ENCODE results near the gene SLC34A3. TPM values are rescaled to one million over a fixed set of nuclear protein-coding genes. Genes with fewer than 3 reads are reported as not detected.

SLC34A3 gene
- polyA plus RNA-seq, 2 of the 4 experiments (the other 2 are of a cell fraction), result 0.05 TPM; not detected in 1

GRCh38 chr9:137188086-137188489 lies 42.6 kb upstream of the SLC34A3 start:
- POLR2A ChIA-PET, result interaction anchor here (0.9 to 3.4 kb wide), 13 partner anchors 11 to 60 kb away, joined by 3 to 38 read pairs (median 8); partner anchors contain the start of genes CYSRT1, LRRC26, RNF208 and RNF224
- CTCF ChIA-PET, result interaction anchor here (0.9 to 11.5 kb wide), 12 partner anchors 11 to 158 kb away, joined by 3 to 156 read pairs (median 10); partner anchors contain the start of genes CYSRT1, LRRC26, RNF208 and RNF224
- Histone ChIP-seq H3K4me2 (peak overlapping the region; percentile 99), H3K4me1 (peaks cover 23% of the 10 kb centered on the region), H3K27ac (peak overlapping the region; percentile 97), H3K9me3 (no peaks in the 10 kb centered on the region), H3K4me3 (peak overlapping the region; percentile 92)
- no peak for FAIRE-seq
- peak; percentile 95; the same call in 1 of the 2 replicates for TF ChIP-seq KDM5A (IDR thresholded peaks at IDR 0.05)
- TF ChIP-seq PHF8 (IDR thresholded peaks at IDR 0.05; ENCODE audit: borderline replicate concordance, low read depth), result peak; percentile 52
- no peak for TF ChIP-seq MAX (IDR thresholded peaks at IDR 0.05)
- no peak for TF ChIP-seq ESRRA (IDR thresholded peaks at IDR 0.05; ENCODE audit: borderline replicate concordance, low read length)
- no peak for TF ChIP-seq POLR2AphosphoS2 (conservative IDR thresholded peaks at IDR 0.05; ENCODE audit: low read length)
- no peak for TF ChIP-seq RFX5 (IDR thresholded peaks at IDR 0.05)
- ATAC-seq, result peak; percentile 4 to 33; a peak in 3 of 6 replicates
- WGBS (ENCODE audit: missing lambda C conversion rate), result 2% methylated on average over 22 of the region's 31 CpGs
- no peak for DNase-seq (ENCODE audit: low read depth in 1 of 2, low spot score in 1 of 2)

GRCh38 chr9:137188490-137189296 lies 42.0 kb upstream of the SLC34A3 start, which contains the start of the genes ANAPC2 and SSNA1:
Gene ANAPC2 (minus strand): TSS chr9:137188560. CDS start chr9:137188532, 28 bp downstream.
Gene SSNA1 (plus strand): TSS chr9:137188676. CDS start chr9:137188727, 51 bp downstream.
- Histone ChIP-seq H3K9me3 (no peaks in the 10 kb centered on the region), H3K4me1 (peaks cover 23% of the 10 kb centered on the region), H3K4me2 (peak within 1 kb of the TSS; percentile 99), H3K4me3 (peak within 1 kb of the TSS; percentile 92), H3K27ac (peak within 1 kb of the TSS; percentile 97)
- ChIA-PET POLR2A (interaction anchor here (0.6 to 3.4 kb wide), 18 partner anchors 10 to 225 kb away, joined by 3 to 38 read pairs (median 5); partner anchors contain the start of genes CYSRT1, NDOR1, RNF208 and RNF224), CTCF (interaction anchor here (0.7 to 11.5 kb wide), 23 partner anchors 10 to 159 kb away, joined by 3 to 156 read pairs (median 5); partner anchors contain the start of genes CYSRT1, GRIN1, LRRC26 and RNF208)
- 2% methylated on average over 28 of the region's 98 CpGs for WGBS (ENCODE audit: missing lambda C conversion rate)
- peak; percentile 39 for FAIRE-seq
- DNase-seq (ENCODE audit: low read depth in 1 of 2, low spot score in 1 of 2), result peak; percentile 69 to 96
- ATAC-seq, result peak; percentile 66 to 82
- no peak for TF ChIP-seq FOSL2 (IDR thresholded peaks at IDR 0.05)
- peak; percentile 85 for TF ChIP-seq FOSL2 (CRISPR knock-in tag; IDR thresholded peaks at IDR 0.05)
- peak; percentile 82; the same call in 2 of the 3 replicates for TF ChIP-seq BCL3 (IDR thresholded peaks at IDR 0.05)
- peak; percentile 48; the same call in 1 of the 2 replicates for TF ChIP-seq USF2 (IDR thresholded peaks at IDR 0.05)
- TF ChIP-seq REST (IDR thresholded peaks at IDR 0.05), result no peak; the same call in 1 of the 2 replicates
- peak; percentile 29 for TF ChIP-seq MAFK (IDR thresholded peaks at IDR 0.05; ENCODE audit: partially characterized antibody)
- TF ChIP-seq POLR2A (IDR thresholded peaks at IDR 0.05; ENCODE audit: low read length), result peak; percentile 65
- TF ChIP-seq PHF8 (IDR thresholded peaks at IDR 0.05; ENCODE audit: borderline replicate concordance, low read depth), result peak; percentile 59
- no peak for TF ChIP-seq NPAS2 (CRISPR knock-in tag; IDR thresholded peaks at IDR 0.05; ENCODE audit: borderline replicate concordance)
- TF ChIP-seq RNF2 (IDR thresholded peaks at IDR 0.05; ENCODE audit: borderline replicate concordance, low read depth), result no peak
- no peak; the same call in 1 of the 2 replicates for TF ChIP-seq MAZ (IDR thresholded peaks at IDR 0.05; ENCODE audit: borderline replicate concordance, low read depth, low read length)
- TF ChIP-seq HMGXB4 (CRISPR knock-in tag; IDR thresholded peaks at IDR 0.05; ENCODE audit: borderline replicate concordance), result no peak
- no peak for TF ChIP-seq ZFP36 (IDR thresholded peaks at IDR 0.05; ENCODE audit: borderline replicate concordance, partially characterized antibody)
- TF ChIP-seq HOXA7 (CRISPR knock-in tag; IDR thresholded peaks at IDR 0.05), result no peak
- no peak for TF ChIP-seq EHMT2 (IDR thresholded peaks at IDR 0.05; ENCODE audit: low read depth)
- TF ChIP-seq ZSCAN20 (CRISPR knock-in tag; IDR thresholded peaks at IDR 0.05), result no peak
- TF ChIP-seq FOSB (CRISPR knock-in tag; IDR thresholded peaks at IDR 0.05), result no peak
- peak; percentile 60; the same call in 1 of the 2 replicates for TF ChIP-seq GATA3 (IDR thresholded peaks at IDR 0.05; ENCODE audit: borderline replicate concordance)
- TF ChIP-seq KDM5A (IDR thresholded peaks at IDR 0.05), result no peak; the same call in 1 of the 2 replicates
- peak; percentile 69; the same call in 1 of the 2 replicates for TF ChIP-seq RFX5 (IDR thresholded peaks at IDR 0.05)
- TF ChIP-seq JUN (IDR thresholded peaks at IDR 0.05), result peak; percentile 82 to 91
- no peak for TF ChIP-seq ATOH8 (CRISPR knock-in tag; IDR thresholded peaks at IDR 0.05; ENCODE audit: low read depth)
